Spinal cord (tissue), 10 donors: ENCODE data around the gene GSG1L. TPM values are rescaled to one million over a fixed set of nuclear protein-coding genes. Genes with fewer than 3 reads are reported as not detected.

ENCODE experiments used
- DNase-seq, 6 donors: peaks; one replicate each; pipeline versions ENCODE4 v3.0.0 to v3.0.0-alpha.2; 2013 to 2015; ENCODE audit warnings: low spot score in 6 of 6, low read depth in 4 of 6
- H3K27ac ChIP-seq: one replicate; pipeline ENCODE4 v1.5.1; 2013; ENCODE audit warnings: low read depth, low read length, control low read depth
- H3K27me3 ChIP-seq: one replicate; pipeline ENCODE4 v1.6.1; 2013; ENCODE audit warnings: low read length; ENCODE audit not compliant: control insufficient read depth, insufficient read depth
- H3K36me3 ChIP-seq: one replicate; pipeline ENCODE4 v1.6.1; 2013; ENCODE audit warnings: low read length; ENCODE audit not compliant: control insufficient read depth, insufficient read depth
- H3K4me1 ChIP-seq: one replicate; pipeline ENCODE4 v1.6.1; 2013; ENCODE audit warnings: low read length; ENCODE audit not compliant: control insufficient read depth, insufficient read depth
- H3K4me3 ChIP-seq: one replicate; pipeline ENCODE4 v1.5.1; 2013; ENCODE audit warnings: low read depth, low read length, control low read depth
- H3K9me3 ChIP-seq: one replicate; pipeline ENCODE4 v1.6.1; 2013; ENCODE audit warnings: low read length; ENCODE audit not compliant: control insufficient read depth, insufficient read depth
- WGBS: methylation state at CpG from one replicate; pipeline ENCODE4 v1.1.5; 2013; ENCODE audit warnings: missing lambda C conversion rate; ENCODE audit not compliant: insufficient coverage; 5-methylcytosine and 5-hydroxymethylcytosine counted together
- polyA plus RNA-seq, 2 donors: library from polyadenylated mRNA; unstranded; fragments of 120-200 nt; gene quantifications; one replicate each; pipeline ENCODE4 v1.2.1, GENCODE V29; 2013; ENCODE audit not compliant: insufficient read length in 2 of 2
- total RNA-seq, 2 donors: library from RNA; depleted of rRNA in 1 of 2; stranded (reverse); fragments of 120-200 nt in 1 of 2; fragments of >200 nt in 1 of 2; gene quantifications; one replicate each; pipeline versions ENCODE4 v1.2.3 to v1.2.4, GENCODE V29; 2013 to 2014
- donor health status: healthy.

Gene GSG1L
- total and polyA plus RNA-seq, 4 donors = 7.5 to 26.1 (median 18.0) TPM

DNA sequence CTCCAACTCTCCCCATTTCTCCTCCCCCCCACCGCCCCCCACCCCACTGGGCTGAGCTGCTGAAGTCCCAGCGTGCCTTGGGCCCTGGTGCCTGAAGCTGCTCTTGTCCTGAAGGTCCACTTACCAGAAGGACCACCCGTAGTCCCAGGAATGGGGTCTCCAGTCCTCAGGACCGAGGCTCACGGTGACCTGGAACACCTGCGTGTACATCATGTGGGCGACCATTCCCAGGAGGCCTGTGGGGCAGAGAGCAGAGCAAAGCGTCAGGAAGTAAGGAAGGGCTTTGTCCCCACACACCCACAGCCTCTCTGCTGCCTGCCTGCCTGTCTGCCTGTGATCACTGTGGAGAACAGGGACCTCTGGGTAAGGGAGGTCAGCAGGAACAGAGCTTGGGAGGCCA is 218.7 kb downstream of the GSG1L start:
- no peak overlapping the region for H3K4me3 ChIP-seq
- H3K9me3 ChIP-seq = no peaks in the 10 kb centered on the region
- no peak overlapping the region for H3K27ac ChIP-seq
- no peak for DNase-seq
- no peaks in the 10 kb centered on the region for H3K27me3 ChIP-seq
- WGBS = 84% methylated on average over 5 of the region's 8 CpGs
- H3K4me1 ChIP-seq = no peaks in the 10 kb centered on the region
- peaks cover 3% of the 10 kb centered on the region for H3K36me3 ChIP-seq

- Histone ChIP-seq H3K4me1 (no peaks in the 10 kb centered on the region), H3K27ac (no peak overlapping the region), H3K4me3 (no peak overlapping the region), H3K9me3 (no peaks in the 10 kb centered on the region), H3K36me3 (peaks cover 3% of the 10 kb centered on the region), H3K27me3 (no peaks in the 10 kb centered on the region)
- no CpG with 5 or more reads among the region's 1 CpG for WGBS
- no peak for DNase-seq
Observed at GRCh38 chr16:27843800-27844199, 219.7 kb downstream of the GSG1L start.

DNA sequence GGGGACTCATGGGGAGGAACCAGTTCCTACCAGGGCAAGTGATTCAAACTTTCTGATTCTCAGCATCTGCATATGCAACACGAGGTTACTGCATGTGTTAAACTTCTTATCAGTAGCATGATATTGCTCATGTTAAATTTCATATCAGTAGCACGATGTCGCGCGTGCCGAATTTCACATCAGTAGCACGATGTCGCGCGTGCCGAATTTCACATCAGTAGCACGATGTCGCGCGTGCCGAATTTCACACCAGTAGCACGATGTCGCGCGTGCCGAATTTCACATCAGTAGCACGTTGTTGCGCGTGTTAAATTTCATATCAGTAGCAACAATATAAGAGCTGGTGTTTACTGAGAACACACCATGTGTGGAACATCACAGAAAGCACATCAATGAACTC is 221.6 kb downstream of the GSG1L start:
- Histone ChIP-seq H3K27me3 (no peaks in the 10 kb centered on the region), H3K9me3 (no peaks in the 10 kb centered on the region), H3K36me3 (peaks cover 3% of the 10 kb centered on the region), H3K4me1 (no peaks in the 10 kb centered on the region), H3K4me3 (no peak overlapping the region), H3K27ac (no peak overlapping the region)
- 93% methylated on average over 21 of the region's 24 CpGs for WGBS
- no peak for DNase-seq

DNA sequence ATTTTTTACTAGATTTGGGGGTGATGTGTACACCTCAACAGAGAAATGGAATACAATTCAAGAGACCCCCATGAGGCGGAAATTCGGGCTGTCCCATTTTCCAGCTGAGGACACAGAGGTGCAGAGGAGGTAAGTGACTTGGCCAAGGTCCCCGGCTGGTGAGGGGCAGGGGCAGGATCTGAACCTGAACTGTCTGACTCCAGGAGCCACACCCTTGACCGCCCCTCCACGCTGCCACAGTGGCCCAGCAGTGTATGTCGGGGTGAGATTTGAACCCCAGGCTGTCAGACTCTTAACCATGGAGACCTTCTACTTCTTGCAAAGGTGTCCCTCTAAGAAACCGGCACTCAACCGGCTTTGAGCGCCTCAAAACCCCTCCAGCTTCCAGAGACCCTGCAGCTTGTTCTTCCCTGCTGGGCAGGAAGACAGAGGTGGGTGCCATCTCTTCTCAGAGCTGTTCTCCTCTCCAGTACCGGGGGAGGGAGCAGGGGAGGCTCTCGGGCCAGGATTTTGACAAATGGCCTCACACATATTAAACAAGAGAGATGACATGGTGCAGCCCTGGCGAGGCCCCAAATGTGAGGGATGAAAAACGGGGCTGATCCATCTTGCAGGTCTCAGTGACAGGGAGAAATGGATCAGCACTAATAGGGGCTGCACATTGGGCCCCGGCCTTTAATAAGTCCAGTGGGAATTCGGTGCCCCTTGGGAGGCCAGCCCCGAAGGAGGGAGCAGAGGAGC is 222.3 kb downstream of the GSG1L start:
- WGBS = 77% methylated on average over 14 of the region's 16 CpGs

GRCh38 chr16:27840311-27841060 is 223.0 kb downstream of the GSG1L start:
- H3K4me3 ChIP-seq = no peak overlapping the region
- WGBS = 75% methylated on average over 15 of the region's 18 CpGs
- H3K36me3 ChIP-seq = peaks cover 3% of the 10 kb centered on the region
- DNase-seq = no peak
- H3K27ac ChIP-seq = no peak overlapping the region
- H3K9me3 ChIP-seq = no peaks in the 10 kb centered on the region
- H3K4me1 ChIP-seq = no peaks in the 10 kb centered on the region
- no peaks in the 10 kb centered on the region for H3K27me3 ChIP-seq

More for the DNA sequence above, 222.3 kb downstream of the GSG1L start:
- peak in 1 of 6 donors; percentile 14 for DNase-seq
- Histone ChIP-seq H3K27ac (no peak overlapping the region), H3K27me3 (no peaks in the 10 kb centered on the region), H3K4me1 (no peaks in the 10 kb centered on the region), H3K36me3 (peaks cover 3% of the 10 kb centered on the region), H3K9me3 (no peaks in the 10 kb centered on the region), H3K4me3 (no peak overlapping the region)

DNA sequence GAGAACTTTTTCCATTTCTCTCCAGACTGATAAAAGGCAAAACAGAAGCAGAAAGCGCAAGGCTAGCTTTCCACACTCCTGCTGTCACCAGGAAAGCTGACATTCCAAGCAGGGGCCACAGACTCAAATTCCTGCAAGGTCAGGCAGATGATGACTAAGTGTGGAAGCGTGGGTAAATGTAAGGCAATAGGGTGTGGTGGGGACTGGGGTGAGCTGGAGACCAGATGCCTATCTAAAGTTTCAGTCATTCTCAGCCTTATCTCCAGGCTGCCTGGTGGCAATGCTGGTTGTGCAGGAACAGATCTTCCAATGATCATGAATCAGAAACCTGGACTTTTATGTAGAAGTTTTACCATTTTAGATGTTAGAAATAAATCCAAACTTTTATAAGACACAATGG is 224.1 kb downstream of the GSG1L start:
- Histone ChIP-seq H3K27me3 (no peaks in the 10 kb centered on the region), H3K4me3 (no peak overlapping the region), H3K27ac (no peak overlapping the region), H3K4me1 (no peaks in the 10 kb centered on the region), H3K36me3 (peaks cover 3% of the 10 kb centered on the region), H3K9me3 (no peaks in the 10 kb centered on the region)
- no peak for DNase-seq
- WGBS = no CpG with 5 or more reads among the region's 2 CpGs

DNA sequence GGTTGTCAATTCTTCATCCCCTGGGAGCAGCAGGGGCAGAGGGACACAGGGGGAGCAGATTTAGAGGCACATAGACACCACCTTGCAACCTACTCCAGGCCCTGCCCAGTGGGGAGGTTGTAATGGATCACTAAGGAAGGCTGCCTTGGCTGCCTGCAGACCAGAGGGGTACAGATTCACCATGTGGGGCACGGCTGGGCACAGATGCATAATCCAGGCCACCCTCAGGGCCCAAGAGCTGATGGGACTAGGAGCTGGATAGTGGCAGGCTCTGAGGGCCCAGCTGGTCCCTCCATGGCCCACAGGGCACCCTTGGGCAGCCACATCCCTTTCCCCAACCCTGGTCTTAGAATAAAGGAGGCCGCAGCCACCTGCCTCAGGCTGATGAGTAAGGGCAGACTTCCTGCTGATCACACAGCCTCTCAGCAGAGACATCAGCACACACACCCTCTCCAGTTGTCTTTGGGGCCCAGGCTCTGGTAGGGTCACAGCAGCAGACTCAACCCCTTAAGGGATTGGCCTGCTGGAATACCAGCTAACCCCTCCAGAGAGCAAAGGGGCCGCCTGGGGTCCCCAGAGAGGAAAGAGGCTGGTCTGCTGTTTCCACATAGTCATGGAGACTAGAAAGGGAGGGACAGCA is 224.9 kb downstream of the GSG1L start:
- Histone ChIP-seq H3K4me3 (no peak overlapping the region), H3K27ac (no peak overlapping the region), H3K27me3 (no peaks in the 10 kb centered on the region), H3K4me1 (no peaks in the 10 kb centered on the region), H3K9me3 (peaks cover under 1% of the 10 kb centered on the region), H3K36me3 (peaks cover 3% of the 10 kb centered on the region)
- WGBS = 71% methylated on average over 2 of the region's 3 CpGs
- no peak for DNase-seq

- whole genome bisulfite sequencing = 70% methylated on average over 2 of the region's 2 CpGs
- Histone ChIP-seq H3K4me3 (no peak overlapping the region), H3K4me1 (peaks cover under 1% of the 10 kb centered on the region), H3K27me3 (no peaks in the 10 kb centered on the region), H3K36me3 (no peaks in the 10 kb centered on the region), H3K27ac (no peak overlapping the region), H3K9me3 (peaks cover 3% of the 10 kb centered on the region)
- no peak for DNase-seq
Observed at GRCh38 chr16:27829975-27830374, 233.5 kb downstream of the GSG1L start.

DNA sequence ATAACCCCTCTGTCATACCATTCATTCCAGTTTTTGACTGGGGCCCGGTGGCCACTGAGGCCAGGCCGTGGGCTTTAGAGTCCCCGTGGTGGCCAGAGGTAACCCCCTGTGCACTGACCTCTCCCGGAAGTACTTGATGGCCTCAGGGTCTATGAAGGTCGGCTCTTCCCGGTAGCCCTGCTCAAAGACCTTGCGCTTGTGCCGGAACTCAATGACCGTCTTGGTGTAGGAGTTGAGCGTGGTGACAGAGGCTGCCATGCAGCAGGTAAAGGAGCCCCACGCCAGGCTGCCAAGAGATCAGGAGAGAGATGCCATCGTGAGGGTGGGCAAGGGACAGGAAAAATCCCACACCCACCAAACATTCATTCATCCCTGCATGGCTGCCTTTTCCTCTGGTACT is 234.8 kb downstream of the GSG1L start:
- Histone ChIP-seq H3K36me3 (no peaks in the 10 kb centered on the region), H3K4me1 (peaks cover 8% of the 10 kb centered on the region), H3K4me3 (no peak overlapping the region), H3K27ac (no peak overlapping the region), H3K9me3 (peaks cover 3% of the 10 kb centered on the region), H3K27me3 (no peaks in the 10 kb centered on the region)
- DNase-seq = no peak
- 90% methylated on average over 10 of the region's 12 CpGs for WGBS
